Activated T-helper 2 cell treated with anti-CD3 and anti-CD28 coated beads, Interferon-gamma antibody, Interleukin-2, Interleukin-4, amounts not matched to agents 10 μg/mL and 5 μg/mL and 100 μg/mL, durations not matched to agents 14 hours and 24 hours and 36 hours (primary cell): ENCODE measurements around the gene GPX4. TPM values are rescaled to one million over a fixed set of nuclear protein-coding genes. Genes with fewer than 3 reads are reported as not detected.

ENCODE experiments used
- DNase-seq: peaks from one replicate; pipeline ENCODE4 v3.0.0; 2021; ENCODE audit warnings: low spot score
- H3K27ac Mint-ChIP-seq: one replicate; pipeline ENCODE4 v1.8.0; 2021; ENCODE audit warnings: mixed read lengths
- H3K27me3 Mint-ChIP-seq: one replicate; pipeline ENCODE4 v1.8.0; 2021; ENCODE audit warnings: low read depth, mixed read lengths
- H3K36me3 Mint-ChIP-seq: one replicate; pipeline ENCODE4 v1.8.0; 2021; ENCODE audit warnings: low read depth, mixed read lengths
- H3K4me1 Mint-ChIP-seq: one replicate; pipeline ENCODE4 v1.8.0; 2021; ENCODE audit warnings: low read depth, mixed read lengths
- H3K4me3 Mint-ChIP-seq: one replicate; pipeline ENCODE4 v1.8.0; 2021; ENCODE audit warnings: low read depth, mild to moderate bottlenecking, moderate library complexity, mixed read lengths
- H3K9me3 Mint-ChIP-seq: one replicate; pipeline ENCODE4 v1.8.0; 2021; ENCODE audit warnings: mixed read lengths
- intact Hi-C: fragments of 100-400 bp; cut with micrococcal nuclease; formaldehyde crosslinking; loops from one replicate; pipeline ENCODE4 v1.15.1; 2023
- total RNA-seq: library from RNA; stranded (reverse); gene quantifications from 2 replicates; pipeline ENCODE4 v1.2.3, GENCODE V29; 2022

GPX4 gene
- total RNA-seq, 1 donor from 2014 or later = 257 TPM

DNA sequence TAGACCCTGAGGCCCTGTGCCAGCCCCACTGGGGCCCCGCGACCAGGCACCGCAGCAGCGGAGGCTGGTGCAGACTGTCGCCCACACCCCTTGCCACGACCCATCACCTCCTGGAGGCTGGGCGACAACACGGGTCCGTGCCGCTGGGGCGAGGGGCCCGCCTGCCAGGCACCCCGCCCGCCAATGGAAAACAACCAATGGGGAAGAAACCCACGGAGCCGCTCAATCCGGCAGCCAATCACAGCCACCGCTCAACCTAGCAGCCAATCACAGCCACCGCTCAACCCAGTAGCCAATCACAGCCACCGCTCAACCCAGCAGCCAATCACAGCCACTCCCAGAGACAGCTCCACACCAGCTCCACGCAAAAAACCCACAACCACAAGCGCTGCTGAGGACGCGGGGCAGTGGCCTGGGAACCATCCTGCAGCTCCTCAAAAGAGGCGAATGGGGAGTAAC is 29.7 kb downstream of the GPX4 start:
- Mint-ChIP-seq H3K27me3 (no peaks in the 10 kb centered on the region), H3K36me3 (peaks cover 3% of the 10 kb centered on the region), H3K9me3 (no peaks in the 10 kb centered on the region), H3K4me1 (peaks cover 12% of the 10 kb centered on the region), H3K4me3 (peak overlapping the region; percentile 57), H3K27ac (peak overlapping the region; percentile 68)
- peak; percentile 66 for DNase-seq
- intact Hi-C loops = loop anchor here (5.0 kb wide), 4 partner anchors 39 to 109 kb away; partner anchors contain the start of genes ATP5F1D and SBNO2

DNA sequence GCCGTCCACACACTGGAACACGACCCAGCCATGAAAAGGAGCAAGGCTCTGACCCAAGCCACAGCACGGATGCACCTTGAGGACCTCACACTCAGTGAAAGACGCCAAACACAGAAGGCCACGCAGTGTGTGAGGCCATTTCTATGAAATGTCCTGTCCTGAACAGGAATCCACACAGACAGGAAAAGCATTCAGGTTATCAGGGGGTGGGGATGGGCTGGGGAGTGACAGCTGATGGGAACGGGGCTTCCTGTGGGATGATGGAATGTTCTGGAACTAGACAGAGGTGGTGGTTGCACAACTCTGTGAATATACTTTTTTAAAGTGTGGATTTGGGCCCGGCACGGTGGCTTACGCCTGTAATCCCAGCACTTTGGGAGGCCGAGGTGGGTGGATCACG is 30.6 kb downstream of the GPX4 start:
- H3K27ac Mint-ChIP-seq = no peak overlapping the region
- no peaks in the 10 kb centered on the region for H3K9me3 Mint-ChIP-seq
- H3K4me1 Mint-ChIP-seq = peaks cover 12% of the 10 kb centered on the region
- peaks cover 3% of the 10 kb centered on the region for H3K36me3 Mint-ChIP-seq
- no peak for DNase-seq
- no peaks in the 10 kb centered on the region for H3K27me3 Mint-ChIP-seq
- intact Hi-C loops = loop anchor here (5.0 kb wide), 4 partner anchors 38 to 108 kb away; partner anchors contain the start of genes ATP5F1D and SBNO2
- no peak overlapping the region for H3K4me3 Mint-ChIP-seq

DNA sequence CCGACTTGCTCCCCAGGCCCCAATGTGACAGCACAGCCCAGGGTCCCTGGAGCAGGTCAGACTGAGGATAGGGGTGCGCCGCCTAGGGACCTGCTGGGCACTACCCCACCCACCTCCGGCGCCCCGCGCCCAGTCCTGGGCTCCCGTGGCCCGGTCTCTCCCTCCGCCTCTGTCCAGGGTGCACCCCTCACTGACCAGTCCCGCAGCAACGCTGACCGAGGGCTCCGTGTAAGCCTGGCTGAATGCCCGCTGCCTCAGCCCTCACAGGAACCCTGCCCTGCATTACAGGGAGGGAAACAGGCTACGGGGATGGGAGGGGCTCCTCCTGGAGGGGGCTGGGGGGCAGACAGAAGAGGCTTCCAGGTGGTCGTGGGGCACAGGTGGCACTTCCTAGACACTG is 31.7 kb downstream of the GPX4 start:
- DNase-seq = no peak
- H3K4me1 Mint-ChIP-seq = peaks cover 8% of the 10 kb centered on the region
- no peaks in the 10 kb centered on the region for H3K27me3 Mint-ChIP-seq
- no peak overlapping the region for H3K27ac Mint-ChIP-seq
- no peaks in the 10 kb centered on the region for H3K9me3 Mint-ChIP-seq
- H3K36me3 Mint-ChIP-seq = peaks cover 7% of the 10 kb centered on the region
- intact Hi-C loops = no loop called here
- H3K4me3 Mint-ChIP-seq = no peak overlapping the region

DNA sequence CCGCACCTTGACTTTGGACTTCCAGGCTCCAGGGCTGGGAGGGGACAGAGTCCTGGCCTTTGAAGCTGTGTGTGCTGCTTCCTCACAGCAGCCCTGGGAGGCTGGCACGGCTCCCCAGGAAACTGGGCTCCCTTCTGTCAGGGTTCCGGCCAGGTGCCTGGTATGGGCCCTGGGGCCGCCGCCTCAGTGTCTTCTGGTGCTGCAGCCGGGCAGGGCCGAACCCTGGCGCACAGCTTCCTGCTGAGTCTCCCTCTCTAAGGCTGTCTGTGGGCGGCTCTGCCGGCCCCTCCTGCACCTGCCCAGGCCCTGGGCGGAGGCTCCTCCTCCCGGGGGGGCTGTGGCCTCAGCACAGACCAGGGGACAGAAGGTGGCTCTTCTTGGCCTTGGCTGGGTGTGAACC is 32.4 kb downstream of the GPX4 start:
- H3K27me3 Mint-ChIP-seq = no peaks in the 10 kb centered on the region
- no peaks in the 10 kb centered on the region for H3K9me3 Mint-ChIP-seq
- intact Hi-C loops = no loop called here
- peaks cover 7% of the 10 kb centered on the region for H3K36me3 Mint-ChIP-seq
- no peak overlapping the region for H3K27ac Mint-ChIP-seq
- H3K4me3 Mint-ChIP-seq = no peak overlapping the region
- peaks cover 6% of the 10 kb centered on the region for H3K4me1 Mint-ChIP-seq
- DNase-seq = no peak

DNA sequence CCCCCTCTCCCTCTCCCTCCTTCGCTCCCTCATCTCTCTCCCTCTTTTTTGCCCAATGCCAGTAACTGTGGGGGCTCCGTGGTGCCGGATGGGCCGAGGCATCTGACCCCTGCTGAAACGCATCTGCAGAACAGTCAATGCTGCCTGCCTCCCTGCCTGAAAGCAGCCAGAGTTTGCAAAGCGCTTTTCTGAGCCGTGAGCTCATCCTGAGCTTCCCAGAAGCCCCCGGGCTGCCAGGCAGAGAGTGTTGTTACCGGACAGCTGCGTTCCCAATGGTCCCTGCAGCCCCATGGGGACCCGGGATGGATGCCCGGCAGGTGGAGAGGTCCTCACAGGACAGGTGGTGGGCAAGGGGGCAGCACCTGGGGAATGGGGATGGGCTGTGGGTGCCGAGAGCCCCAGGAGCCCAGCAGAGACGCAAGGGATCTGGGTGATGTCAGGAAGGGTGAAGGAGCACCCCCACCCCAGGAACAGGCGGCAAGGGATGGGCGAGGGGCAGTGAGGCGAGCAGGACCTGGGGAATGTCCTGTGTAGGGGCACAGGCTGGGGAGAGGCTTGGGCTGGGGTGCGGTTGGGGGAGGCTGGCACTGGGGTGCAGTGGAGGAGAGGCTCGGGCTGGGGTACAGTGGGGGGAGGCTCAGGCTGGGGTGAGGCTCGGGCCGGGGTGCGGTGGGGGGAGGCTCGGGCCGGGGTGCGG is 33.0 kb downstream of the GPX4 start:
- DNase-seq = no peak
- intact Hi-C loops = no loop called here
- Mint-ChIP-seq H3K27me3 (no peaks in the 10 kb centered on the region), H3K9me3 (no peaks in the 10 kb centered on the region), H3K27ac (no peak overlapping the region), H3K36me3 (peaks cover 7% of the 10 kb centered on the region), H3K4me1 (peaks cover 6% of the 10 kb centered on the region), H3K4me3 (no peak overlapping the region)

DNA sequence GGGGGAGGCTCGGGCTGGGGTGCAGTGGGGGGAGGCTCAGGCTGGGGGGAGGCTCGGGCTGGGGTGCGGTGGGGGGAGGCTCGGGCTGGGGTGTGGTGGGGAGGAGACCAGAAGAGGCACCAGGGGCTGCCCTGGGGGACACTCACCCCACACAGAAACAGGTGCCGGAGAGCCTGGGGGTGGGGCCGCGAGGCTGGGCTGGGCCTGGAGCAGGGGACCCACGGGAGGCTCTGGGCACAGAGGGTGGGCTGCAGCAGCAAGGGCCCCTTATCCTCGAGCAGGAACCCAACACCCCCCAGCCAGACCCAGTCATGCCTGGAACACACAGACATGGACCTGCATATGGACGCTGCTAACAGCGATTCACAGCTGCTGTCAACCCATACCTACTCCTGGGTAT is 34.3 kb downstream of the GPX4 start:
- no peak for DNase-seq
- peaks cover 6% of the 10 kb centered on the region for H3K4me1 Mint-ChIP-seq
- H3K4me3 Mint-ChIP-seq = no peak overlapping the region
- H3K27me3 Mint-ChIP-seq = no peaks in the 10 kb centered on the region
- H3K9me3 Mint-ChIP-seq = no peaks in the 10 kb centered on the region
- intact Hi-C loops = no loop called here
- peaks cover 16% of the 10 kb centered on the region for H3K36me3 Mint-ChIP-seq
- H3K27ac Mint-ChIP-seq = no peak overlapping the region

DNA sequence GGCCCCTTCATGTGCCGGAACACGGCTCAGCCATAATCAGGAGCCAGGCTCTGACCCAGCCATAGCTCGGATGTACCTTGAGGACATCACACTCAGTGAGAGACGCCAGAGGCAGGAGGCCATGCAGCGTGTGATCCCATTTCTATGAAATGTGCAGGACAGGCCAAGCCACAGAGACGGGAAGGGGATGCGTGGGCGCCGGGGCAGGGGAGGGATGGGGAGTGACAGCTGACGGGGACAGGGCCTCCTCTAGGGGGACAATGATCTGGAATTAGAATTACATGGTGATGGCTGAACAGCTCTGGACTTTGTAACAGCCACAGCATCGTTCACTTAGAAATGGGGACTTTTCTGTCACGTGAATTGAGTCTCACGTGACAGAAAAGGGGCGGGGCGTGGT is 35.3 kb downstream of the GPX4 start:
- no peak overlapping the region for H3K4me3 Mint-ChIP-seq
- peaks cover 2% of the 10 kb centered on the region for H3K4me1 Mint-ChIP-seq
- peaks cover 25% of the 10 kb centered on the region for H3K36me3 Mint-ChIP-seq
- no peak overlapping the region for H3K27ac Mint-ChIP-seq
- no peaks in the 10 kb centered on the region for H3K9me3 Mint-ChIP-seq
- H3K27me3 Mint-ChIP-seq = no peaks in the 10 kb centered on the region
- intact Hi-C loops = no loop called here
- DNase-seq = no peak

DNA sequence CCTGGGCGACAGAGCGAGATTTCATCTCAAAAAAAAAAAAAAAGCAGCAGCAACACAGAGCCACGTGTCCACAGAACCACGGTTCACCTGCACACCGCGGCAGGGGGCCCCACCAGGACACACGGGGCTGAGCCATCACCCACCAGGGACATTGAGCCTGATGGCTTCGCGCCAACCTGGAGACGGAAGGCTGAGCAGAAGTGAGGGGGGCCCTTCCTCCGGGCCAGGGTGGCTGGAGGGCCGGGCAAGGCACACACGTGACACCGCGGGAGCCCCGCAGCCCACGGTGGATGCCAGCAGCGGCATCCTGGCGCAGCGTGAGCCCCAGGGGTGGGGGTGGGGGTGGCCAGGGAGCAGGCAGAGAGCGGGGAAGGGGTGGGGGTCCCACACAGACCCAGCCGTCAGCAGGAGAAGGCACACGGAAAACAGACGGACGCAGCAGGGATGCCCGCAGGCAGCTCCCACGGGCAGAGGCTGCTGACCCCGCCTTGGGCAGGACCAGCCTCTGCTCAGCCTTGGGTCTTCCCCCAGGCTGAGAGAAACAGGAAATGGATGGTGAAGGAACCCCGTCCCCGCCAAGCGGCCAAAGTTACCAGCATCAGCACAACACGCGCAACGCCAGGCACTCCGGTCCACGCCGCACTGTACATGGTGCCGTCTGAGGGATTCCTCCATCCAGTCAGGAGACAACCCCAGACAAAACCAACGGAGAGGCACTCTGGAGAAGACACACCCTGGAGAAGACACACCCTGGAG is 36.7 kb downstream of the GPX4 start:
- Mint-ChIP-seq H3K27me3 (no peaks in the 10 kb centered on the region), H3K9me3 (no peaks in the 10 kb centered on the region), H3K36me3 (peaks cover 33% of the 10 kb centered on the region), H3K27ac (no peak overlapping the region), H3K4me3 (no peak overlapping the region), H3K4me1 (peaks cover 2% of the 10 kb centered on the region)
- no peak for DNase-seq
- intact Hi-C loops = no loop called here

DNA sequence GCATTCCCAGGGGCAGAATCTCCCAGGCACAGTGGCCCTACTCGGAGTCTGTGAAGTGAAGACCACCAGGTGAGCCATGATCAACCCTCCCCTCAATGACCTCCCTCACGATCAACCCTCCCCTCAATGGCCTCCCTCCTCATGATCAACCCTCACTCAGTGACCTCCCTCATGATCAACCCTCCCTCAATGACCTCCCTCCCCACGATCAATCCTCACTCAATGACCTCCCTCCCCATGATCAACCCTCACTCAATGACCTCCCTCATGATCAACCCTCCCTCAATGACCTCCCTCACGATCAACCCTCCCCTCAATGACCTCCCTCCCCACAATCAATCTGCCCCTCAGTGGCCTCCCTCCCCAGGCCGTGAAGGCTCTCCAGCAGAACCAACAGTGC is 38.1 kb downstream of the GPX4 start:
- H3K36me3 Mint-ChIP-seq = peaks cover 37% of the 10 kb centered on the region
- H3K4me1 Mint-ChIP-seq = no peaks in the 10 kb centered on the region
- no peak overlapping the region for H3K4me3 Mint-ChIP-seq
- DNase-seq = no peak
- intact Hi-C loops = no loop called here
- H3K27ac Mint-ChIP-seq = no peak overlapping the region
- H3K9me3 Mint-ChIP-seq = no peaks in the 10 kb centered on the region
- no peaks in the 10 kb centered on the region for H3K27me3 Mint-ChIP-seq

DNA sequence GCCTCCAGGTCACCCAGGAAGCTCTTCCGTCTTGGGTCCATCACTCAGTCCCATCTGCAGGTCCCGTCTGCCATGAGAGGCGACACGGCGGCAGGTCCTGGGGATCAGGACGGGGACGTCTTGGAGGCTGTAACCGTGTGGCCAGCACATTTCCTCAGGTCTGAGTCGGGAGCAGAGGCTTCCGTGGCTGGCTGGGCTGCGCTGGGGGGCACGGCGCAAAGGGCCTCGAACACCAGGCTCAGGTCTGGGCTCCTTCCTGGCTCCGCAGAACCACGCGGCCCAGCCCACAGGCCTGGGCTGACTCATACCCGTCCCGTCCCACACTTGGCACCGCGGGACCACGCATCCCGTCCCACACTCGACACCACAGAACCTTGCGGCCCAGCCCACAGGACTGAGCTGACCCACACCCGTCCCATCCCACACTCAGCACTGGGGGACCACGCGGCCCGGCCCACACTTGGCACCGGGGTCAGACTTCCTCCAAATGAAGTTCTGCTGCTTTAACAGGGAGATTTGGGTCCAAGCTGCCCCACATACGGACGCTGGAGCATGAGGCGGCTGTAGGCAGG is 40.1 kb downstream of the GPX4 start:
- Mint-ChIP-seq H3K4me3 (no peak overlapping the region), H3K36me3 (peaks cover 36% of the 10 kb centered on the region), H3K4me1 (no peaks in the 10 kb centered on the region), H3K9me3 (no peaks in the 10 kb centered on the region), H3K27me3 (no peaks in the 10 kb centered on the region), H3K27ac (no peak overlapping the region)
- no peak for DNase-seq
- intact Hi-C loops = no loop called here

DNA sequence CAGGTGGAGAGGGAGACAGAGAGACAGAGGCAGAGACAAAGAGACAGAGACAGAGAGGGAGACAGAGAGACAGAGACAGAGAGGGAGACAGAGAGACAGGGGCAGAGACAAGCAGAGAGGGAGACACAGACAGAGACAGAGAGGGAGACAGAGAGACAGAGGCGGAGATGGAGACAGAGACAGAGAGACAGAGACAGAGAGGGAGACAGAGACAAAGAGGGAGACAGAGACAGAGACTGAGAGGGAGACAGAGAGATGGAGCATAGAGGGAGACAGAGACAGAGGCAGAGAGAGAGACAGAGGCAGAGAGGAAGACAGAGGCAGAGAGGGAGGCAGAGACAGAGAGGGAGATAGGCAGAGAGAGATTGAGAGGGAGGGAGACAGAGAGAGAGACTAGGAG is 40.9 kb downstream of the GPX4 start:
- no peaks in the 10 kb centered on the region for H3K9me3 Mint-ChIP-seq
- no peak overlapping the region for H3K27ac Mint-ChIP-seq
- peaks cover 35% of the 10 kb centered on the region for H3K36me3 Mint-ChIP-seq
- H3K27me3 Mint-ChIP-seq = no peaks in the 10 kb centered on the region
- H3K4me1 Mint-ChIP-seq = no peaks in the 10 kb centered on the region
- no peak for DNase-seq
- no peak overlapping the region for H3K4me3 Mint-ChIP-seq
- intact Hi-C loops = no loop called here

DNA sequence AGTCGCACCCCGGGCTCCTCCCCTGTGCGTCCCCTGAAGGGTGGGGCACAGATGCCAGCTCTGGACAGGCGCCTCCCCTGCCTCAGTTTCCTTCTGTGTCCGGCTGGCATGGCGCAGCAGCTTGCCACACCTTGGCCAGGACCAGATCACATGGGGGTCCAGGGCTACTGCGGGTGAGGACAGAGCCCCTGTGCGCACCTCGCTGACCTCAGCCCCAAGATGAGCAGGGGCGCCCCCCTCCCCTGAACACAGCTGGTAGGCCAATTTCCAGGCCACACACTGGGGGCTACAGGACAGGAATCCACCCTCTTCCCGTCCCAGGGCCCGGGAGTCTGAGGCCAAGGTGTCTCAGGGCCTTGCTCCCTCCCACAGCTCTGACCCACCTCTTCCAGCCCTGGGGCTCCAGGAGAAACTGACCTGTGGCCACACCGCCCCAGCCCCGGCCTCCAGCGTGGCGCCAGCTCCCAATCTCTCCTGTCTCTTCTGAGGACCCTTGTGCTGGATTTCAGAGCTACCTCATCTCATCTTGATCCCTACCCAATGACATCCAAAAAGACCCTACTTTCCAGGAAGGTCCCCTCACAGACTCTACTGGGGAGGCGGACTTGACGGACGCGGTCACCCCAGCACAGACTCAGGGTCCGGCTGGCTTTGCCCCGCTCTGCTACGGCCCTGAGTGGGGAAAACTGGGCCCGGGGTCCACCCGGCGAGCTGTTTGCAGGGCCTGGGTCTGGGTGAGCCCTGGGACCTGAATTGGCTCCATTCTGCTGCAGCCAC is 42.0 kb downstream of the GPX4 start:
- Mint-ChIP-seq H3K27me3 (no peaks in the 10 kb centered on the region), H3K9me3 (no peaks in the 10 kb centered on the region)
- intact Hi-C loops = no loop called here

DNA sequence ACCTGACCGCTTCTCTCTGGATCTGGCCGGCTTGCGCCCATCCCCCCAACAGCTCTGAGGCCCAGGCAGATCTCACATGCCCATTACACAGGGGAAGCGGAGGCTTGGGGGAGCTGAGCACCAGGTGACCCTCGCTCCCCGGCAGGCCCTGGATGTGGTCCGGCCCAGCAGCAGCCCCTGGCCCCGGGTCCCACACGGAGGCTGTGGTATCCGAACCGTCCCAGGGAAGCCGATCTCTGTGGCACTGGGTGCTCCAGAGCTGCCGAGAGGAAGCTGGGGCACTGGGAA is 42.6 kb downstream of the GPX4 start:
- intact Hi-C loops = no loop called here
- H3K4me1 Mint-ChIP-seq = no peaks in the 10 kb centered on the region
- H3K36me3 Mint-ChIP-seq = peaks cover 33% of the 10 kb centered on the region
- H3K4me3 Mint-ChIP-seq = no peak overlapping the region
- H3K27ac Mint-ChIP-seq = no peak overlapping the region
- no peak for DNase-seq
- no peaks in the 10 kb centered on the region for H3K9me3 Mint-ChIP-seq
- H3K27me3 Mint-ChIP-seq = no peaks in the 10 kb centered on the region

More for the DNA sequence above, 42.0 kb downstream of the GPX4 start:
- no peak for DNase-seq
- Mint-ChIP-seq H3K27ac (no peak overlapping the region), H3K36me3 (peaks cover 32% of the 10 kb centered on the region), H3K4me3 (no peak overlapping the region), H3K4me1 (no peaks in the 10 kb centered on the region)
